ENCODE data around the gene LCN15.

DNA sequence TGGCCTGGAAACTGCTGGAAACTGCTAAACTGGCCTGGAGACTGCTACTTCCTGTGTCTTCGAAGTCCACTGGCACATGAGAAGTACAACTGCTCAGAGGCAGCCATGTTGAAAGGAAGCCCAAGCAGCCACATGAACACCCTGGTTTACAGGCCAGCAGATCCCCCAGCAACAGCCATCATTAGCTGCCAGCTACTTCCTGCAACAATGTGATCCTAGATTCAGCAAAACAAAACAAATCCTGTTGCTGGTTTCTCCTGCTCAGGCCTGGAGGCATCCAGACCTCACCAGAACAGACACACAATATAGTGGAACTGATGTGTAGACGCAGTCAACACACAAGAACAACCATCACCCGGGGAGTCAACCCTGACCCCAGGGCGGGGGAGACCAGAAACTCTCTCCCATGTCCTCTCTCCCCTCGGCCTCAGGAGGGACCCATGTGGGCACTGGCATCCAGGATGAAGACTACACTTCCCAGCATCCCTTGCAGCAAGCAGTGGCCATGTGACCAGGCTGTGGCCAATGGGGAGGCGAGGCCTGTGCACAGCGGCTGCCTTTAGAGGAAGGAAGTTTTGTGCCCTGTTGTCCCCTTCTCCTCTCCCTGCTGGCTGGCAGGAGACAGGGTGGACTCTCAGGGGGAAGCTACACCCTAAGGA is 9.2 kb upstream of the LCN15 start:
- TF ChIP-seq CTCF (IDR thresholded peaks at IDR 0.05; ENCODE audit: insufficient read depth, low read depth, low read length) (no peak), EZH2 (IDR thresholded peaks at IDR 0.05; ENCODE audit: insufficient read depth, low read length) (no peak)

Data from astrocyte (in vitro differentiated cells and primary cell).